Adrenal gland (tissue), 12 donors: ENCODE results near the gene CORO2B. TPM values are rescaled to one million over a fixed set of nuclear protein-coding genes. Genes with fewer than 3 reads are reported as not detected.
A peak's percentile ranks its signal among the peaks of the same experiment; 100 is the strongest.

ENCODE experiments used
- DNase-seq, 7 donors: peaks; one replicate each; pipeline ENCODE4 v3.0.0-alpha.2; 2019 to 2020
- H3K27ac ChIP-seq, 5 donors: fragments of 200-600 bp; sonication (generic) in 4 of 5; 1 replicate in 3 of 5; 2 replicates in 2 of 5; pipeline versions ENCODE4 v1.5.1 to v1.8.0; 2016 to 2020; ENCODE audit warnings: mild to moderate bottlenecking in 1 of 5
- H3K27me3 ChIP-seq: fragments of 200-600 bp; 2 replicates; pipeline ENCODE4 v1.8.0; 2021
- H3K36me3 ChIP-seq, 2 donors: fragments of 200-600 bp; replicated peaks in 1 of 2; 1 replicate in 1 of 2; 2 replicates in 1 of 2; pipeline versions ENCODE4 v1.5.1 to v1.8.0; 2018 to 2022
- H3K4me1 ChIP-seq, 2 donors: fragments of 200-600 bp; replicated peaks in 1 of 2; 1 replicate in 1 of 2; 2 replicates in 1 of 2; pipeline versions ENCODE4 v1.5.1 to v1.8.0; 2018 to 2021
- H3K4me3 ChIP-seq, 4 donors: fragments of 200-600 bp; sonication (generic) in 3 of 4; one replicate each; pipeline ENCODE4 v1.5.1; 2016 to 2018
- H3K9me3 ChIP-seq, 3 donors: fragments of 200-600 bp; sonication (generic) in 1 of 3; replicated peaks in 1 of 3; 1 replicate in 2 of 3; 2 replicates in 1 of 3; pipeline versions ENCODE4 v1.5.1 to v1.8.0; 2016 to 2021
- CTCF ChIP-seq, 6 experiments: fragments of 450-650 bp in 4 of 6; fragments of 200-600 bp in 2 of 6; sonication (generic) in 1 of 6; IDR thresholded peaks; 1 replicate in 5 of 6; 2 replicates in 1 of 6; pipeline versions ENCODE4 v1.5.1 to v1.8.0; 2016 to 2021; ENCODE audit warnings: antibody characterized with exemption in 6 of 6, mild to moderate bottlenecking in 2 of 6, moderate library complexity in 1 of 6
- POLR2A ChIP-seq, 2 donors: fragments of 450-650 bp; IDR thresholded peaks; one replicate each; pipeline ENCODE4 v1.6.1; 2017; ENCODE audit warnings: antibody characterized with exemption in 2 of 2, mild to moderate bottlenecking in 2 of 2, moderate library complexity in 1 of 2
- WGBS, 4 donors: extraction: QIAGEN DNeasy Blood & Tissue Kit in 2 of 4; methylation state at CpG; one replicate each; pipeline versions ENCODE4 v1.1.5 to v1.1.7; 2013 to 2017; 5-methylcytosine and 5-hydroxymethylcytosine counted together
- intact Hi-C, 2 donors: fragments of 100-400 bp; cut with DNase I; formaldehyde crosslinking; loops; one replicate each; pipeline versions ENCODE4 v1.14.1 to v1.15.0; 2022 to 2023
- polyA plus RNA-seq, 3 donors: library from polyadenylated mRNA; stranded (reverse); fragments of 200-250 nt in 2 of 3; fragments of 350-450 nt in 1 of 3; fragmentation: Illumina TruSeq in 1 of 3; extraction: RNeasy Lipid Tissue Mini Kit (QIAGEN cat#74804) in 1 of 3; gene quantifications; one replicate each; pipeline ENCODE4 v1.2.3, GENCODE V29; 2013 to 2014
- total RNA-seq, 9 donors: library from RNA; depleted of rRNA in 4 of 9; stranded (reverse); fragments of >200 nt in 4 of 9; fragments of 120-200 nt in 1 of 9; fragmentation: NEBNext Ultra II Directional in 1 of 9; extraction: Animal tissue kit (Norgen Biotek cat#: 25700) in 1 of 9; gene quantifications; one replicate each; pipeline versions ENCODE4 v1.1.0 to v1.2.4, GENCODE V29; 2013 to 2023
- donor health status: healthy with polysubstance abuse.
- donor health status: Bipolar disorder and iron deficiency.
- donor health status: DM: yes; HTN: yes; CAD: no.
- donor health status: DM: no; HTN: no; CAD: no.
- donor health status: DM: no; HTN: no; CAD: no.
- donor health status: DM: yes; HTN: yes; CAD: no.

CORO2B gene
- total and polyA plus RNA-seq, 12 donors, result 2.8 to 8.4 (median 4.3) TPM

- Histone ChIP-seq H3K4me1 (no peaks in the 10 kb centered on the region), H3K27ac (no peak overlapping the region), H3K36me3 (no peaks in the 10 kb centered on the region), H3K4me3 (no peak overlapping the region), H3K9me3 (no peaks in the 10 kb centered on the region), H3K27me3 (no peaks in the 10 kb centered on the region)
- intact Hi-C loops, result no loop called here
- no peak for DNase-seq
- no peak for TF ChIP-seq POLR2A (IDR thresholded peaks at IDR 0.05)
- no peak for TF ChIP-seq CTCF (IDR thresholded peaks at IDR 0.05)
- WGBS, 4 donors, result 88 to 100% (median 93%) methylated on average over 1 to 6 of the region's 6 CpGs
These were observed 55.7 kb downstream of the CORO2B start for GRCh38 chr15:68634531-68634930.

- Histone ChIP-seq H3K9me3 (no peaks in the 10 kb centered on the region), H3K36me3 (no peaks in the 10 kb centered on the region), H3K27ac (peak overlapping the region in 1 of 5 donors; percentile 1), H3K4me1 (peaks cover 0 to 3% of the 10 kb centered on the region in 2 donors), H3K27me3 (no peaks in the 10 kb centered on the region), H3K4me3 (no peak overlapping the region)
- TF ChIP-seq CTCF (IDR thresholded peaks at IDR 0.05) (no peak), POLR2A (IDR thresholded peaks at IDR 0.05) (no peak)
- intact Hi-C loops, result no loop called here
- DNase-seq, result no peak
- WGBS, 4 donors, result 61 to 100% (median 73%) methylated on average over 1 to 2 of the region's 2 CpGs
These were observed 56.3 kb downstream of the CORO2B start for GRCh38 chr15:68635141-68635540.

- peak overlapping the region in 1 of 5 donors; percentile 29 for H3K27ac ChIP-seq
- H3K4me3 ChIP-seq, result no peak overlapping the region
- intact Hi-C loops, result no loop called here
- no peaks in the 10 kb centered on the region for H3K36me3 ChIP-seq
- peaks cover 0 to 9% of the 10 kb centered on the region in 2 donors for H3K4me1 ChIP-seq
- no peaks in the 10 kb centered on the region for H3K9me3 ChIP-seq
- TF ChIP-seq POLR2A (IDR thresholded peaks at IDR 0.05) (no peak), CTCF (IDR thresholded peaks at IDR 0.05) (no peak)
- WGBS, 4 donors, result 95 to 97% (median 96%) methylated on average over 5 of the region's 5 CpGs
- H3K27me3 ChIP-seq, result no peaks in the 10 kb centered on the region
- DNase-seq, result no peak
These were observed 57.5 kb downstream of the CORO2B start for GRCh38 chr15:68636256-68636655.

- intact Hi-C loops, result no loop called here
- peaks cover 0 to 9% of the 10 kb centered on the region in 2 donors for H3K4me1 ChIP-seq
- DNase-seq, result peak in 3 of 7 donors; percentile 3 to 45 (median 35)
- H3K4me3 ChIP-seq, result no peak overlapping the region
- no peaks in the 10 kb centered on the region for H3K36me3 ChIP-seq
- no peaks in the 10 kb centered on the region for H3K27me3 ChIP-seq
- H3K27ac ChIP-seq, result peak overlapping the region in 1 of 5 donors; percentile 65
- 66 to 84% (median 70%) methylated on average over 5 of the region's 5 CpGs for whole genome bisulfite sequencing, 4 donors
- TF ChIP-seq POLR2A (IDR thresholded peaks at IDR 0.05) (no peak), CTCF (IDR thresholded peaks at IDR 0.05) (no peak)
- no peaks in the 10 kb centered on the region for H3K9me3 ChIP-seq
These were observed 59.1 kb downstream of the CORO2B start for GRCh38 chr15:68637767-68638404.
